ENCODE data around the gene GNAT1.

- TF ChIP-seq CTCF (IDR thresholded peaks at IDR 0.05), result no peak
- TF ChIP-seq ZNF396 (CRISPR knock-in tag; IDR thresholded peaks at IDR 0.05; ENCODE audit: borderline replicate concordance), result no peak
- TF ChIP-seq ZNF121 (CRISPR knock-in tag; IDR thresholded peaks at IDR 0.05), result no peak
- no peak for TF ChIP-seq FOXJ3 (CRISPR knock-in tag; IDR thresholded peaks at IDR 0.05; ENCODE audit: borderline replicate concordance)
- TF ChIP-seq JUN (CRISPR knock-in tag; IDR thresholded peaks at IDR 0.05), result no peak
- TF ChIP-seq TEAD4 (CRISPR knock-in tag; IDR thresholded peaks at IDR 0.05), result no peak
Measured at GRCh38 chr3:50194903-50195500, 3.6 kb downstream of the GNAT1 start.
